ENCODE measurements around the gene PROM1.

DNA sequence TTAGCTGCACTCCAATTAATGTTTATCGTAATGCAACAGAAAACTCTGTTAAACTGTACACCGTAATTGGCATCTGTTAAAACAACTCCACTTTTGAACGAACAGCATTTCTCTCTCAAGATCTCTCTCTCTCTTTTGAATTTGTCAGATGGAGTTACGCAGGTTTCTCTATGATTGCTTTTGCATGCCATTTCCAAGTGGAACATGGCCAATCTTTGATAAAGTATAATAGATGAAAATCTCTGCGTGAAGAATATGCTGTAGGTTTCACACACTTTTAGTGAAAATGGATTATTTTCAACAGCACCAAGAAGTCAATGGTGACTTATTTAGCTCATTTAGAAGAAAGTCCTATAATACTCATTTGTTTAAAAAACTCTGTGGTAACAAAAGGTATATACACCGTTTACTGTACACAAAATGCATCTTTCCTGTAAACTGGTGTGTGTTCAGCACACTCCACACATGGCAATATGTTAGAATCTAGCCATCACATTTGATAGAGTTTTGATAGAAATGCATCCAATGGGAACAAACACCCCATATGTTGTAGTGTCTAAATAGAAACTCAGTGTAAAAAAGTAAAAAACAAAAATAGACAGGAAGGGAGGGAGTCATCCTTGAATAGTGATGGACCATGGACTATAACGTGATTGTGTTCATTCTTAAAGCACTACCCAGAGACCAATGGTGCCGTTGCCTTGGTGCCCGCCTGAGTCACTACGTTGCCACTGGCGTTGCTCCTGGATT, 115.1 kb downstream of the PROM1 start:
- TF ChIP-seq KDM5A (IDR thresholded peaks at IDR 0.05) (no peak), CEBPB (IDR thresholded peaks at IDR 0.05) (no peak)
- TF ChIP-seq, protein P1, sequence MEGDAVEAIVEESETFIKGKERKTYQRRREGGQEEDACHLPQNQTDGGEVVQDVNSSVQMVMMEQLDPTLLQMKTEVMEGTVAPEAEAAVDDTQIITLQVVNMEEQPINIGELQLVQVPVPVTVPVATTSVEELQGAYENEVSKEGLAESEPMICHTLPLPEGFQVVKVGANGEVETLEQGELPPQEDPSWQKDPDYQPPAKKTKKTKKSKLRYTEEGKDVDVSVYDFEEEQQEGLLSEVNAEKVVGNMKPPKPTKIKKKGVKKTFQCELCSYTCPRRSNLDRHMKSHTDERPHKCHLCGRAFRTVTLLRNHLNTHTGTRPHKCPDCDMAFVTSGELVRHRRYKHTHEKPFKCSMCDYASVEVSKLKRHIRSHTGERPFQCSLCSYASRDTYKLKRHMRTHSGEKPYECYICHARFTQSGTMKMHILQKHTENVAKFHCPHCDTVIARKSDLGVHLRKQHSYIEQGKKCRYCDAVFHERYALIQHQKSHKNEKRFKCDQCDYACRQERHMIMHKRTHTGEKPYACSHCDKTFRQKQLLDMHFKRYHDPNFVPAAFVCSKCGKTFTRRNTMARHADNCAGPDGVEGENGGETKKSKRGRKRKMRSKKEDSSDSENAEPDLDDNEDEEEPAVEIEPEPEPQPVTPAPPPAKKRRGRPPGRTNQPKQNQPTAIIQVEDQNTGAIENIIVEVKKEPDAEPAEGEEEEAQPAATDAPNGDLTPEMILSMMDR (IDR thresholded peaks at IDR 0.05), result no peak
